Esophagus muscularis mucosa (tissue), 4 donors: ENCODE measurements around the gene MARCKSL1.

Experiments
- EP300 ChIP-seq: sonication (generic); formaldehyde crosslinking; IDR thresholded peaks from one replicate; pipeline ENCODE4 v1.6.1; 2017; ENCODE audit warnings: antibody characterized with exemption
- POLR2A ChIP-seq: fragments of 450-650 bp; IDR thresholded peaks from one replicate; pipeline ENCODE4 v1.6.1; 2017; ENCODE audit warnings: antibody characterized with exemption, moderate library complexity, mild to moderate bottlenecking, low read depth
- POLR2AphosphoS5 ChIP-seq, 2 donors: sonication (generic); formaldehyde crosslinking; IDR thresholded peaks; one replicate each; pipeline ENCODE4 v1.6.1; 2017; ENCODE audit warnings: antibody characterized with exemption in 2 of 2
- TF ChIP-seq, protein P1 (sequence below), 3 experiments: fragments of 200-600 bp in 2 of 3; fragments of 450-650 bp in 1 of 3; sonication (generic) in 2 of 3; IDR thresholded peaks; one replicate each; pipeline ENCODE4 v1.5.1; 2017 to 2019; ENCODE audit warnings: antibody characterized with exemption in 3 of 3, mild to moderate bottlenecking in 2 of 3, moderate library complexity in 1 of 3

DNA sequence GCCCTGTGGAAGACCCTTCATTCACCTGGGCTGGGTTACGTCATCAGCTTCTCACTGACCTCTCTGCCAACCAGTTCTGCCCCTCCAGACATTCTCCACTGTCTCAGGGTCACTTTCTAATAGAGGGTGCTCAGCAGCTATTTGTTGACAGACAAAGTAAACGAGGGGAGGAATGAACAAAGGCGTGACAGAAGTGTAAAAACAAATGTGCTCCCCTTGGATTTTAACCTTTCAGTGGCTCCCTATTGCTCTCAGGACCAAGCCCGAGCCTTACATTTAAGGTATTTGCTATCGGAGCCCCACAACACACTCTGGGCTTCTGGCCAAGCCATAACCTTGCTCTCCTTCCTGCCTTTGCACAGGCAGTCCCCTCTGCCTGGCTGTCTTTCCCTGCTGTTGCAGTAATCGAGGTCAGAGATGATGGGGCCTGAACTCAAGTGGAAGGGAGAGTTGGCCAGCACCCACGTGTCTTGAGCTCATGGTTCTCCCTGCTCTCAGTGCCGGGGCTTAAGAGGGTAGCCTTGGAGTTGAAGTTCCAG is 9.3 kb upstream of the MARCKSL1 start:
- TF ChIP-seq, protein P1, sequence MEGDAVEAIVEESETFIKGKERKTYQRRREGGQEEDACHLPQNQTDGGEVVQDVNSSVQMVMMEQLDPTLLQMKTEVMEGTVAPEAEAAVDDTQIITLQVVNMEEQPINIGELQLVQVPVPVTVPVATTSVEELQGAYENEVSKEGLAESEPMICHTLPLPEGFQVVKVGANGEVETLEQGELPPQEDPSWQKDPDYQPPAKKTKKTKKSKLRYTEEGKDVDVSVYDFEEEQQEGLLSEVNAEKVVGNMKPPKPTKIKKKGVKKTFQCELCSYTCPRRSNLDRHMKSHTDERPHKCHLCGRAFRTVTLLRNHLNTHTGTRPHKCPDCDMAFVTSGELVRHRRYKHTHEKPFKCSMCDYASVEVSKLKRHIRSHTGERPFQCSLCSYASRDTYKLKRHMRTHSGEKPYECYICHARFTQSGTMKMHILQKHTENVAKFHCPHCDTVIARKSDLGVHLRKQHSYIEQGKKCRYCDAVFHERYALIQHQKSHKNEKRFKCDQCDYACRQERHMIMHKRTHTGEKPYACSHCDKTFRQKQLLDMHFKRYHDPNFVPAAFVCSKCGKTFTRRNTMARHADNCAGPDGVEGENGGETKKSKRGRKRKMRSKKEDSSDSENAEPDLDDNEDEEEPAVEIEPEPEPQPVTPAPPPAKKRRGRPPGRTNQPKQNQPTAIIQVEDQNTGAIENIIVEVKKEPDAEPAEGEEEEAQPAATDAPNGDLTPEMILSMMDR (IDR thresholded peaks at IDR 0.05) = no peak
- TF ChIP-seq POLR2AphosphoS5 (IDR thresholded peaks at IDR 0.05) (no peak), POLR2A (no peak), EP300 (no peak)
